Kidney epithelial cell (primary cell): ENCODE results near the gene AP2S1. TPM values are rescaled to one million over a fixed set of nuclear protein-coding genes. Genes with fewer than 3 reads are reported as not detected.

ENCODE experiments used
- DNase-seq: peaks from one replicate; pipeline ENCODE4 v3.0.0-alpha.2; 2010; ENCODE audit warnings: low read depth
- H3K27me3 ChIP-seq: 2 replicates; pipeline ENCODE4 v1.6.0; 2011; ENCODE audit warnings: low read length; ENCODE audit not compliant: control insufficient read depth, insufficient read depth
- H3K36me3 ChIP-seq: 2 replicates; pipeline ENCODE4 v1.5.1; 2011; ENCODE audit warnings: low read length; ENCODE audit not compliant: control insufficient read depth, insufficient read depth
- H3K4me3 ChIP-seq: 2 replicates; pipeline ENCODE4 v1.5.1; 2011; ENCODE audit warnings: low read depth, mild to moderate bottlenecking, control low read depth, low read length
- total RNA-seq: library from RNA; depleted of rRNA; stranded (reverse); fragments of >200 nt; gene quantifications from 2 replicates; pipeline ENCODE4 v1.2.3, GENCODE V29; 2015
- TF ChIP-seq, protein P1 (sequence below): IDR thresholded peaks from 2 replicates; pipeline ENCODE4 v1.5.1; 2011; ENCODE audit warnings: mild to moderate bottlenecking, moderate library complexity, low read length, control low read depth, inconsistent platforms; ENCODE audit not compliant: insufficient read depth, poor library complexity, severe bottlenecking

The AP2S1 gene
- total RNA-seq, 1 donor from 2014 or later: 157 TPM

DNA sequence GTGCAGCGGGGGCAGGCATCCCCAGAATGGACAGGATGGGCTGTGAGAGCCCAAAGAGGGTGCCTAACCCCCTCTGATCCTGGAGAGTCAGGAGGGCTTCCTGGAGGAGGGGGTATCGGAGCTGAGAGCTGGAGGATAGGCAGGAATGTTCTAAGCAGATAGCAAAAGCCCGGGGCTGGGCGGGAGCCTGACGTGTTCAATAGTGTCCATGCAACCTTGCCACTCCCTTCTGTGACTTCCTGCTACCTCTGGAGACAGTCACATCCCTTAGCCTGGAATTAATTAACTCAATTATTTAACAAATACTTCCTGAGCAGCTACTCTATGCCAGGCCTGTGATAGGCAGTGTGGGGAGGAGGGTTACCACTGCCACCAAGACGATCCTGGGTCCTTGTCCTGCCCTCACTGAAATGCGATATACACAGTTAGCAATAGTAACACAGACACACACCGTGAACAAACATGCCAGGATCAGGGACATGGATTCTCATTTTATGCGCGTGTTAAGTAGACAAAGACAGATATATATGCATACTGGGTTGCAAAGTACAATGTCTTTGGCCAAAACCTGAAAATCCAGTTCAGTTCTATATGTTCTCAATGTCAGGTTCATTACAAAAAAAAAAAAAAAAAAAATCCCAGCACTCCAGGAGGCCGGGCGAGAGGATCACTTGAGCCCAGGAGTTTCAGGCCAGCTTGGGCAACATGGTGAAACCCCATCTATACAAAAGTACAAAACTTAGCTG is 10.7 kb downstream of the AP2S1 start:
- no peak overlapping the region for H3K4me3 ChIP-seq
- H3K36me3 ChIP-seq: peaks cover 3% of the 10 kb centered on the region
- TF ChIP-seq, protein P1, sequence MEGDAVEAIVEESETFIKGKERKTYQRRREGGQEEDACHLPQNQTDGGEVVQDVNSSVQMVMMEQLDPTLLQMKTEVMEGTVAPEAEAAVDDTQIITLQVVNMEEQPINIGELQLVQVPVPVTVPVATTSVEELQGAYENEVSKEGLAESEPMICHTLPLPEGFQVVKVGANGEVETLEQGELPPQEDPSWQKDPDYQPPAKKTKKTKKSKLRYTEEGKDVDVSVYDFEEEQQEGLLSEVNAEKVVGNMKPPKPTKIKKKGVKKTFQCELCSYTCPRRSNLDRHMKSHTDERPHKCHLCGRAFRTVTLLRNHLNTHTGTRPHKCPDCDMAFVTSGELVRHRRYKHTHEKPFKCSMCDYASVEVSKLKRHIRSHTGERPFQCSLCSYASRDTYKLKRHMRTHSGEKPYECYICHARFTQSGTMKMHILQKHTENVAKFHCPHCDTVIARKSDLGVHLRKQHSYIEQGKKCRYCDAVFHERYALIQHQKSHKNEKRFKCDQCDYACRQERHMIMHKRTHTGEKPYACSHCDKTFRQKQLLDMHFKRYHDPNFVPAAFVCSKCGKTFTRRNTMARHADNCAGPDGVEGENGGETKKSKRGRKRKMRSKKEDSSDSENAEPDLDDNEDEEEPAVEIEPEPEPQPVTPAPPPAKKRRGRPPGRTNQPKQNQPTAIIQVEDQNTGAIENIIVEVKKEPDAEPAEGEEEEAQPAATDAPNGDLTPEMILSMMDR: no peak
- no peaks in the 10 kb centered on the region for H3K27me3 ChIP-seq
- no peak for DNase-seq

DNA sequence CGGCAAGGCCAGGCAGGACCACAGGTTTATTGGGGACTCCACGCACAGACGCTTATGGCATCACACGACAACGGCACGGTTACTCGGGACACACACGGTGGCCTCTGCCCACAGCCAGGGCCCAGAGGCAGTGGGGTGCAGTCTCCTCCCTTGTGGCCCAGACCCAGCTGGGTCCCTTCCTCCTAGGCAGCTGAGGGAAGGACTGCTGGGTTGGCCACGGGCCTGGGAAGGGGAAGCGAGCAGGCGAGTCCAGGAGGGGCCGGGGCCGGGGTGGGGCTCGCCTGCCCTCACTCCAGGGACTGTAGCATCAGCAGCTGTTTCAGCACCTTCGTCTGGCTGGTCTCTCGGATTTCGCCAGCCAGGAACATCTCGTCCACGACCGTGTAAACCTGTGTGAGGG is 12.5 kb downstream of the AP2S1 start:
- TF ChIP-seq, protein P1: no peak
- H3K27me3 ChIP-seq: no peaks in the 10 kb centered on the region
- peaks cover 3% of the 10 kb centered on the region for H3K36me3 ChIP-seq
- DNase-seq: no peak
- no peak overlapping the region for H3K4me3 ChIP-seq

DNA sequence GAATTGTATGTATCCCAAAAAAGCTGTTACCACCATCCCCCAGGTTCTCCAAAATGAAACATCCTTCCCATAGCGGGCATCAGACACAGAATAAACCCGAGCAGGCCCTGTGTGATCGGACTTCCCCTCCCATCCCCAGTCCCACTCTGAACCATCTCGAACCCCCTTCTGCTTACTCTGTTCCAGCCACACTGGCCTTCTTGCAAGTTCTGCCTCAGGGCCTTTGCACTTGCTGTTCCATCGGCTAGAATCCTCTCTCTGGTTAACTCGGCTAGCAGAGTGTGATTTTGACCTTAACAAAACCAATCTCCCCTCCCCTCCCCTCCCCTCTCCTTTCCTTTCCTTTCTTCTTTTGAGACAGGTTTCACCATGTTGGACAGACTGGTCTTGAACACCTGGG is 15.7 kb downstream of the AP2S1 start:
- DNase-seq: no peak
- Histone ChIP-seq H3K27me3 (no peaks in the 10 kb centered on the region), H3K36me3 (peaks cover 3% of the 10 kb centered on the region), H3K4me3 (no peak overlapping the region)
- TF ChIP-seq, protein P1: no peak

DNA sequence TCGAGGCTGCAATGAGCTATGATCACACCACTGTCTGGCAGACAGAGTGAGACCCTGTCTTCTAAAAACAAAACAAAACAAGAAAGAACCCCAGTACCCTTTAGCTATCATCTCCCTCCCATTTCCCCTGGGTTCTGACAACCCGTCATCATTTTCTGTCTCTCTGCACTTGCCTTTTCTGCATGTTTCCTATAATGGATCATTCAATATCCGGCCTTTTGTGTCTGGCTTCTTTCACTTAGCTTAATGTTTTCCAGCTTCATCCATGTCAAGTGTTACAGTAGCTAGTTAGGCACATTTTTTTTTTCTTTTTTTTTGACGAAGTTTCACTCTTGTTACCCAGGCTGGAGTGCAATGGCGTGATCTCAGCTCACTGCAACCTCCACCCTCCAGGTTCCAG is 16.5 kb downstream of the AP2S1 start:
- H3K36me3 ChIP-seq: peaks cover 1% of the 10 kb centered on the region

DNA sequence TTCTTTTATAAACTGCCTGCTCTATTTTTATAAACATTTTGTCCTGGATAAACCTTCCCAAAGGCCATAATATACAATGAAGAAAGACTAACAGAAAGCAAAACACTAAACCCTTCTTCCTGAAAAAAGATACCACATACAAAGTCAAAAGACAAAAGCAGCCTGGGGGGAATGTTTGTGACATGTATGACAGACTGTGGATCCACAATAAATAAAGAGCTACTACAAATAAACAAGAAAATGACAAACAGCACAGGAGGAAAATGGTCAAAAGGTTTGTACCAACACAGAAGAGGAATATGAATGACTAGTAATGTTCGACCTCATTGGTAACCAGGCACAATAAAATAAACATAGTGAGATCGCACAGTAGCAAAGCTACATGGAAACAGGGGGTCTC is 19.8 kb downstream of the AP2S1 start:
- DNase-seq: no peak
- Histone ChIP-seq H3K36me3 (no peaks in the 10 kb centered on the region), H3K4me3 (no peak overlapping the region), H3K27me3 (no peaks in the 10 kb centered on the region)
- TF ChIP-seq, protein P1: no peak

More for the DNA sequence above, 16.5 kb downstream of the AP2S1 start:
- TF ChIP-seq, protein P1: no peak
- no peaks in the 10 kb centered on the region for H3K27me3 ChIP-seq
- H3K4me3 ChIP-seq: no peak overlapping the region
- DNase-seq: no peak

DNA sequence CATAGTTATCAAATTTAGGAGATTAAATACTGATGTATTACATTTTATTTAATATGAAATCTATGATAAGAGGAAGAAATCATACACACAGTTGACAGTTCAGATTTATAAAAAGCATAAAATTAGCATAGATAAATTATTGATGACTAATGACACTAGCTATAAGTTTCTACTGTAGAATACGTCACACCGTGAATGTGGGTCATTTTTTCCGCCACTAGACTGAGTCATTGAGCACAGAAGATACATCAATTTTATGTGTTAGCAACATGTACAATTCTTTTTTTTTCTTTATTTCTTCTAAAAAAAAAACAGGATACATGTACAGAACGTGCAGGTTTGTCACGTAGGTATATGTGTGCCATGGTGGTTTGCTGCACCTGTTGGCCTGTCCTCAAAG is 22.2 kb downstream of the AP2S1 start:
- no peak for DNase-seq
- TF ChIP-seq, protein P1: no peak
- no peak overlapping the region for H3K4me3 ChIP-seq
- no peaks in the 10 kb centered on the region for H3K36me3 ChIP-seq
- no peaks in the 10 kb centered on the region for H3K27me3 ChIP-seq
